ENCODE data around the gene OTOGL.
"Not testable (repeated sequence)": the region's sequence is repeated elsewhere in the genome, so short reads cannot be mapped to it uniquely, and the experiment has no call there.

The OTOGL gene

DNA sequence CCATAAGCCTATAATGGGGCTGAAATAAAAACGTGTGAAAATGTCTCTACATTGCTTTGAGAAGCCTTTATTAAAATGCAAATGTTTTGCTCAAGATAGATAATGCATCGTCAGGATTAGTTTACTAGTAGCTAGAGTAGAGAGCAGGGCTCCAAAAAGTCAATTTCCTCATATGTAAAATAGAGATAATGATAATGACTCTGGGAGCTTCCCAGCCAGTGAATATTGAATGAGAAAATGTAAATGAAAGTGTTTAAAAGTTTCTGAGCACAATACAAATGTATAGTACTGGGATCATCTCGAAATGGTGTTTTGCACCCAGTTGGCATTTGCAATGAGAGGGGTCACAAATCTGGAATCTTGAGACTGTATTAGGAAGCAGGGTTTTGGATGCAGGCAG is 135.3 kb downstream of the OTOGL start:
- no peak for DNase-seq

DNA sequence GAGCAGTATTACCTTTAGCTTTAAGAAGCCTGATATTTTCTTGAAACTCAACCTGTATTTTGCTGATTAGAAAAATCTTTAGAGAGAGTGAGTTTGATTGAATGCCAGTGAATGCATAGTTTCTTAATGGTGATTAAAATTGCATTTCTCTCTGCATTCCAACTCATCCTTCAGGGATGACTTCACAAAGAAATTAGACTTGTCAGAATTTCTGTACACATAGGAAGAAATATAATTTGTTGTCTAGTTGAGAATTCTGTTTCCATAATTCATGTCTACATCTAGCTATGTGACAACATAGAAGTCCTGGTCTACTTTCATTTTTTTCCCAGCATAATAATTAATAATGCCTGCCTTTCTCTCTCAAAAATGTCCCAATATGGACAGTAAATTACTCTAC is 136.6 kb downstream of the OTOGL start:
- DNase-seq: no peak

DNA sequence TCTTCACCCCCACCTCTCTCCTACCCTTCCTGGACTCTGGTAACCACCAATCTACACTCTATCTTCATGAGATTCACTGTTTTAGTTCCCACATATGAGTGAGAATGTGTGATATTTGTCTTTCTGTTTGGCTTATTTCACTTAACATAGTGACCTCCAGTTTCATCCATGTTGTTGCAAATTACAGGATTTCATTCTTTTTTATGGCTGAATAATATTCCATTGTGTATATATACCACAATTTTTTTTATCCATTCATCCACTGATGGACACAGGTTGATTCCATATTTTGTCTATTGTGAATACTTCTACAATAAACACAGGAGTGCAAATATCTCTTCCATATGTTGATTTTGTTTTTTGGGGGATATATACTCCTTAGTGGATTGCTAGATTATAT is 140.5 kb downstream of the OTOGL start:
- no peak for DNase-seq

DNA sequence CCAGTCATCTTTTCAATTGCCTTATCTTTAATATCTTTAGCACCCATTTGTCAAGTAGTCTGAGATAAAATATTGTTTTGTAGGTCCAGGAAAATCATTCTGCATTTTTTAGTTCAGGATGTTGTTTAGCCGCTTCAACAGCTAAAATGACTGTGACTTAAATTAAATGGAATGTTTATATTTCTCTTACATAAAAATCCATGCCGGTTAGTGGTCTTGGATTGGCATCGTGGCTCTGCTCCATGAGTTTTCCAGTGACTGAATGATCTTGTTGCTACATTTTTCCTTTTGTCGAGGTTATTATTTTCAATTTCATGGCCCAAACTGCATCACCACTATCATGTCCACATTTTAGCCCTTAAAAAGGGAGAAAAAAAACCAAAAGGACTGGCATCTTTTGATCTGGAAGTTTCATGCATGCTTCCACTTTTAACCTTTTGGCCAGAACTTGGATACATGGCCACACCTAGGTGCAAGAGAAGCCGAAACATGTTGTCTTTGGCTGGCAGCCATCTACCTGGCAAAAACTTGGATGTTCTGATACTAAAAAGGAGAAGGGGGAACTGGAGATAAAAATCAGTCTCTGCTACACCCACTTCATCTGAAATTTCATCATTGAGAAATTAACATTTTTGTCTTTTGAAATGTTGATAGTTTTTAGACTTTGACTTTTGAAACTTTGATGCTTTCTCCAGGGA is 142.4 kb downstream of the OTOGL start:
- DNase-seq: no peak

DNA sequence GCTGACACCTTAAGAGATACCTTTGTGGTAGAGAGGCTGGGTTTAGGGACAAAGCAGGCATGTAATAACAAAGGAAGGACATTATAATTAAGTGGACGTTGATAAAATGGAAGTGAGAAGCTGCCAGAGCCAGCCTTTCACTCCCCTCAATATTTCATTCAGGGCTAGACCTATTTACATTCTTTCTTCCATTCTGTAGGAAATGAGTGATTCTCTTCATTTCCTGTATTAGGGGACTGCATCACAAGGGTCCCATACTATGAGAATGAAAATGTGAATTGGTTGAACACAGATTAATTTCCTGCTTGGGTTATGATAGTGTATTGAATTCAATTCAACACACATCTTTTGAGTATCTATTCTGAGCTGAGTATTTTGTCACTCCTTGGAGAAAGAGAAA is 143.0 kb downstream of the OTOGL start:
- no peak for DNase-seq

DNA sequence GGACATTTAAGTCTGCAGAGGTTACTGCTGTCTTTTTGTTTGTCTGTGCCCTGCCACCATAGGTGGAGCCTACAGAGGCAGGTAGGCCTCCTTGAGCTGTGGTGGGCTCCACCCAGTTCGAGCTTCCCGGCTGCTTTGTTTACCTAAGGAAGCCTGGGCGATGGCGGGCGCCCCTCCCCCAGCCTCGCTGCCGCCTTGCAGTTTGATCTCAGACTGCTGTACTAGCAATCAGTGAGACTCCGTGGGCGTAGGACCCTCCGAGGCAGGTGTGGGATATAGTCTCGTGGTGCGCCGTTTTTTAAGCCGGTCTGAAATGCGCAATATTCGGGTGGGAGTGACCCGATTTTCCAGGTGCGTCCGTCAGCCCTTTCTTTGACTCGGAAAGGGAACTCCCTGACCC is 150.2 kb downstream of the OTOGL start:
- not testable (repeated sequence) for DNase-seq

DNA sequence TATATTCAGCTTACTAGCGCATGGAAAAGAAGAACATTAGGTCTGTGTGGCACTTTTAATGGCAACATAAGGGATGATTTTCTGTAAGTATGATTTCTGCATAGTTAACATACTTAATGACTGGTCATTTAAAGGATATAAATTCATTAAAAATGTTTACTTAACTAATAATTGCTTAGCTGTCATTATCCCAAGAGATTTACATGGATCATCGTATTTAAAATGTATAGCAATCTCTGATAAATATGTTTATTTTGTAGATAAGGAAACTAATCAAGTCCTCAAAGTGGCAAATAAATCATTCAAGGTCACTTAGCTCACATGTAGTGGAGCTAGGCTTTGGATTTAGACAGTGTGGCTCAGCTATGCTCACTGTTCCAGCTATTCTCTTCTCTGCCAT is 158.6 kb downstream of the OTOGL start:
- no peak for DNase-seq

DNA sequence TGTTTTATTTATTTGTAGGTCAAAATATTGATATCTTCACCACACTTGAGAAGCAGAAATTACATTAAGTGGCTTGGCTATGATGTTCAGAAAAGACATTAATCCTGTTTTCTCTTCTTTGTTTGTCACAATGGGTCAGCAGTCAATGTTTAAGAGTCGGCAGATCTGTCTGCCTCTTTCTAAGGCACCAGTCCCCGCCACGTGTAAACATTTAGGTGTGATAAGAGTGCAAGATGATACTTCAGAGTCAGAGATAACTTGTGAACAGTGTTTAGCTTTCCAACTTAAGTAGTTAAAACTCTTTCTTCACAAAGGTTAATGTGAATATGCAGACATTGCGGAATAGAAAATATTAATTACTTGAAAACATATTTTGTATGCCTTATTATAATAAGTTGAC is 160.9 kb downstream of the OTOGL start:
- no peak for DNase-seq

DNA sequence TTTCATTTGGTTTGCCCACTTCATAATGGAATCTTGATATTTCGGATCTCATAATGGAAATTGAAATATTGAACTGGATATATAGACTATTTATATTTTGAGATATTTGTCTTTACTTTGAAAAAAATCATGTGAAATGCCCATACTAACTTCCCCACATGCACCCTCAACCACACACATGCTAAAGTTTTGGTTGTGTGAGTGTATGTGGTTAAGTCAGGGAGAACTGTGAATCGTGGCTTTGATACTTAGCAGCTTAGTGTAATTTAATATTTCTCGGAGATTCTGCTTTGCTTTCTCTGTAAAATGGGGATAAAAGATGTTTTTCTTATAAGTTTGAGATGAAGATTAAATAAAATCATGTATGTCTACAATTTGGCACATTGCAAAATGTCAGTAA is 162.1 kb downstream of the OTOGL start:
- DNase-seq: no peak

DNA sequence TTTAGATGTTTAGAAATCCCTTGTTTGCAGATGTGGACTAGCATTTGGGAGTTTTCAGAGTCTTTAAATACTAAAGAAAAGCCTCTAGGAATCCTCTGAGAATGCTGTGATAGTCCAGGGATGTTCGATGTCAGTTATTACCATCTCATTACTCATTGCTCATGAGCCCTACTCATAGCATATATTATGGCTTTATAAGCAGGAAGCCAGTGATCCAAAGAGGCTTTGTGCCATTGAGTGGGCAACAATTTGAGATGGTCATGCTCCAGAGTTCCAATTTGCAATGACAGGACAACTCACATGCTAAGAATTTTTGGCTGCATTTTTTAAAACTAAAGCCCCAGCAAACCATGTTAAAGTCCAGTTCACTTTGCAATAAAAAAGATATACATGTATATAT is 163.0 kb downstream of the OTOGL start:
- DNase-seq: no peak

DNA sequence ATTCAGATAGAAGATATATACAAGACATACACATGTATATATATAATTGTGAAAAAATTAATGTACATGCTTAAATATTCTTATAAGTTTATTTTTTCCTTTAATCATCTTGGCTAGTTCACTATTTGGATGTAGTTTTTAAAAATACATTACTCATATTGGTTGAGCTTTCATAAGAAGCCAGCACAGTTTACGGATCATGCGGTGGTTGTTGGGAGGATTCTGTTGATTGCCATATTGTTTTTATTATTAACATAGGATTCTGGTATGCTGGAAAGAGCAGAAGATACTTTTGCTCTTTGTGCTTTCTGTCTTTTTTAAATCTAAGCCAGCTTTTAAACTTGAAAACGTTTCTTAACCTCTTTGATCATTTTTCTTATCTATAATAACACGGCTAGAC is 163.4 kb downstream of the OTOGL start:
- no peak for DNase-seq

DNA sequence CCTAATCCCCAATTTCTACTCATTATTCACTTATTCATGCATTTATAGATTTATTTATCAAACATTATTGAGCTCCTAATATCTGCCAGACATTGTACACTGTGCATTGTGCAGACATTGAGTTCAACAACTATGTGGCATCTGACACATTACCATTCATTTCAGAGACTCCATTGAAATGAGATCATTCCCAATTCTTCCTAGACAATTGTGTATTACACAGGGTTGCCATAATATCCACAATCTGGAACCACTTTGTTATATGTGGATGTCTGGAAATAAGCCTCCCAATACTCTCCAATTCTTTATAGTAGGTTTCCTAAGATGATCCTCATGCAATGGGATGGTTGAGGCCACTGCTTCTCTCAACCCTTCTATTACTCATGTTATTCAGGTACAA is 165.0 kb downstream of the OTOGL start:
- DNase-seq: no peak

DNA sequence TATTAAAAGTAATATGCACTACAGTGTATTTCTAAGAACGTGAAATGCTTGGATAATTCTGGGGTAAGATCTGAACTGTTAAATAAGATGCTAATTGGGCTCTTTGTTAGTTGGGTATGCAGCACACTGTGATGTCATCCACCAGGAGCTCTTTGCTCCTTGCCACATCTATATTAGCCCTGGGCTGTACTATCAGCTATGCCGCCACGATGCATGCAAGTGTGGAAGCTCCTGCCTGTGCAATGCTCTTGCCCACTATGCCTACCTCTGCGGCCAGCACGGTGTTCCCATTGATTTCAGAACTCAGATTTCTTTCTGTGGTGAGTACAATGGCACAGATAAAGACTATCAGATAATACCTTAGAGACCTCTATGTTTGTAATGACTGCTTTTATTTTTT is 165.6 kb downstream of the OTOGL start:
- no peak for DNase-seq

DNA sequence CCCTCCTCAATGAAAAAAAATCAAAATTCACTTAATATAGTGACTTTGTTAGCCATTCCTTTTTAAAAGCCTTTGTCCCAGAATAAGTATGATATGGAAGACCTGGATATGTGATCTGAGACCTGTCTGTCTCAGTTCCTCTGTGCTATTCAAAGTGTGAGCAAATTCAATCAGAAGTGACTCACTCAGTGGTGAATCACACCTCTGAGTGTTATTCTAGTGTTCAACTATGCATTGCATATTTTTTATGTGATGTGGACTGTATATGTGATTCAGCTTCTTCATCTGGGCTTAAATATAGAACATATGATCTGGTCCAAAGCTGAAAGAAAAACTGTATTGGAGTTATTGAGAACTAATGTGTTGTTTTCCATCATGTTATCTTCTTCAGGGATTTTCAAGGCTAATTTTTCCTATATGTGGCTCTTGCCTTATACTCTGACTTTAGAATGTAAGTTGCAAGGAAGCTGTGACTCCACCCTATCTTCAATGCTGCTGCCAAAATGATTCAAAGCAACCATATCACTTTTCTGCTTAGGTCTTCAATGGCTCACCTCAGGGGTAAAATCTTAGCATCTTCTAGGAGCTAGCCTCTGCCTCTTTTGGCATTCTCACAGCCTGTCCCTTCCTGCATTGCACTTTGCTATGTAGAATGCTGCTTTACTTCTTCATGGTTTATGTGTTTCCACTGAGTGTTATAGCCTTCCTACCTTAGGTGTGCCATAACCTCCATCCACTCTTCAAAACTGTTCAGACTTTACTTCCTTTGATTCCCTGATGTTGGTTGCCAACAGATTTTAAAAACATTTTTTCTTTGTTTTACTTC is 169.8 kb downstream of the OTOGL start:
- DNase-seq: peak in 1 of 2 experiments; percentile 2

DNA sequence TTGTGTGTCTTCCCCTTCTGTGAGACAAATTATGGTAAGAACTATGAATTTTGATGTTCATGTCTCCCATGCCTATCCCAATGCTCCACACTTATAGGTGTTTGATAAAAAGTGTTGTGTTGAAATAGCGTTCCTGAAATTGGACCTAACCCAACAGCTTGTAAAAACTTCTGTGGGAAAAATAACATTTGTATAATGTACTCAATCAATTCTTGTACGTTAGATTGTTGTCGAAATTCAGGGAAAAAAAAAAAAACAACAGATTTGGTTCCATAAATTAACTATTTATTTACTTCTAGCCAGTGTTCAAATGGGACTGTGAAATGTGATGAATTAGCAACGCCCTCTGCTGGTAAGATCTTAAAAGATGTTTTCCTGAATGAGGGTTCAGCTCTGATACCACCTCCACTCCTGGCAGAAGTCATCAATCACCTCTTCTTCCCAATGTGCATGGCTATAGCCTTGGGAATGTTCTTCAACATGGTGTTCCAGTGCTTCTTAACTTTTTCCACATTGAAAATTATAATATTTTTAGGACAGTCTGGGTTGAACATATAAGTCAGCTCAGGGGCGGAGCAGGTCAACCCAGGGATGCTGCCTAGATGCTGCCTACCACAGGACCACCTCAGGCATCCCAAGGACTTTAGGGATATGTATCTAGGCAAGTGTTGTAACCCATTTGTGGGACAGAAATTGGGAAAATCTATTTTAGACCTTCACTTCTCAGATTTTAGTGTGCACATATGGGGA is 170.6 kb downstream of the OTOGL start:
- peak; percentile 17 to 76 for DNase-seq

DNA sequence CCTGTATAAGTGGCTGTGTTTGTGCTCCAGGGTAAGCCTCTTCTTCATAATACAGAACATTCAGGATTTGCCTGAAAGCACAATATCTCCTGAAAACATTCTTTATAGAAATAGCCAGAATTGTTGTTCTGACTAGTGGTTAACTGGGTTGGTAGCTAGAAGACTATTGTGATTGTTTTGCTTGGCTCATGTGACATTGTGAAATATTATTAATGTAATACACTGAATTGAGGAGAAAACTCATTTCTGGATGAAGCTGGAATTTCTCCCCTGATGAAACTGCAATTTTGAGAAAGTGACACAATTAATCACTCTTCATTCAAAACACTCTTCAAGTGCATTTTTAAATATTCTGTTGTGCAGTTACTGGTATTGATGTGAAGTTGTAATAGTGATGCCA is 172.4 kb downstream of the OTOGL start:
- no peak for DNase-seq

DNA sequence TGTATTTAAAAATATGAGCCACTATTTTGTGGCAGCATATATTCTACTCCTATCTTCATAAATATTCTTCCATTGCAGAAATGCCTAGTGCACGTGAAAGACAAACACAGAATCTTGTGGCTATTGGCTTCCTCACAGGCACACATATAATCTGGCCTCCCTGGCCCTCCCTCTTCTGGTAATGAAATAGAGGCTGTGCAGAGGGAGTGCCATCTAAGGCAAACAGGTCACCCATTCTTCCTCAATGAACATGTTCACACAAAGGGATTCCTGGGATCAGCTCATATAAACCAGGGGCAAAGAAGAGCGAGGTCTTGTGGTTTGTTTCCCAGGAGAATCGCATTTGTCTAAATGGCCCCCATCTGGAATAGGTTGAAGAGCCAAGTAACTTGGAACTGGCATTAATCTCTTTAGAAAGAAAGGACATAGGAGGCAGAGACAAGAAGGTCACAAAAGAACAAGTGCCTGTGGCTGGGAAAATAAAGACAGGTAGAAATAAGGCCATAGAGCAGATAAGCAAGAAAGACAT is 173.1 kb downstream of the OTOGL start:
- DNase-seq: peak in 1 of 2 experiments; percentile 46

DNA sequence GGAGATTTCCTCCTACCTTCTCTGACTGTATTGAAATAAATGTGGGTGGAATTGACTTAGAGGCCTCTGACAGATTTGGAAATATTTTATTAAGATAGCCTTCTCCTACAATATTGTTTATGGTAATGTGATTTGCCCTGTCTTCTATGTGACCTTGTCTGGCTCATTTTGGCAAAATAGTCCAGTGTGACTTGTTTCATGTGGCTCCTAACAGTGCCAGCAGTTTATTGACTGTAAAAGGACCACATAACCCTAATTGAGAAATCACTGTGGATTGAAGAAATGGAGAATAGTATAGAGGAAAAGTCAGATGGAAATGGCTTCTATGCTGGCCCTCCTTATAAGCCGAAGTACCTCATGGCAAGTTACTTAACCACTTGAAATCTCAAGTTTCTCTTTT is 173.8 kb downstream of the OTOGL start:
- no peak for DNase-seq

DNA sequence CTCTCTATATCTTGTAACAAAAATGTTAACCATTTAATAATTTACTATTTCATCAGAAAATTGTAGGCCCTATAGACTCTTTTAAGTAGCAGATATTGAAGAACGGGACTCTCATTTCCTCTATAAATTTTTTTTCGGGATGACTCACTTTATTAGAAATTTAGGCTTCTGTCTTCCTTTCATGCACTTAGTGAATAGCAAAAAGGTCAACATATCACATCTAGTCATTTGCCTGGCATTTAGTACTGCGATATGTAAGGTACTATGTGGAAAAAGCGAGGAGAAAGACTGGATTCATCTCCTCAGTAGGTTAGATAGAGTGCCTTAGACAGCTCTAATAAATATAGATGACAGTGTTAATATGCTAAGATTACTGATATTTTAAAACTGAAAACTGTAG is 178.4 kb downstream of the OTOGL start:
- no peak for DNase-seq

DNA sequence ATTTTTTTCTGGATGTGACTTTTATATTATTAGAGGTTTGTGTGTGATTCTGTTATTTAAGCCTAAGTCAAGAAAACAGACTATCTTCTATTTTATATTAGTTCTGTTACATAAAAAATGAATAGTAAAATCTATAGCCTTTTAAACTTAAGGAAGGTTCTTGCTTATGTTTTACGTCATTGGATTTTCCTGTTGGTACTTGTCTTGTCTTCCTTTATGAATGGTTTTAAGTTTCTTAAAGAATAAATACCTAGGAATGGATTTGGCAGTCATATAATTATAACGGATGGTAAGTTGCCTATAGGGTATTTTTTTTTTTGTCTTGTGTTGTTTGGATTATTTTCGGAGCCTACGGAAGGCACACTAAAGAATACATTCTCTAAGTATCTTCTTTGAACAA is 182.9 kb downstream of the OTOGL start:
- no peak for DNase-seq

DNA sequence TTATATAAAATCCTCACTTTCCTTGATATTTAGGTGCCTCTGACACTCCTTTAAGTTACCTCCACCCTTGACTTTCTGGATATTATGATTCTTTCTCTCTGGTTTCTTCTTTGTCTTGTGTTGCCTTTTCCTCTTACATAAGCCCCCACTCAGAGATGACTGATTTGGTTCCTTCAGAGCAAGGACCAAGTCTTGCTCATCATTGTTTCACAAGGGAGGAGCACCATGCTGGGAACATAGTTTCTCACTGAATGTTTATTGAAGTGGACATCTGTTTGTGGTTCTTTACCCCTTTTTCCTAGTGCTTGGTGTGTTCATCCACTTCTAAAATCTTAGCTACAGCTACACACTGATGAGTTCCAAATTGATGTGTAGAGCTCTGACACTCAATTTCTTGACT is 183.4 kb downstream of the OTOGL start:
- DNase-seq: no peak

DNA sequence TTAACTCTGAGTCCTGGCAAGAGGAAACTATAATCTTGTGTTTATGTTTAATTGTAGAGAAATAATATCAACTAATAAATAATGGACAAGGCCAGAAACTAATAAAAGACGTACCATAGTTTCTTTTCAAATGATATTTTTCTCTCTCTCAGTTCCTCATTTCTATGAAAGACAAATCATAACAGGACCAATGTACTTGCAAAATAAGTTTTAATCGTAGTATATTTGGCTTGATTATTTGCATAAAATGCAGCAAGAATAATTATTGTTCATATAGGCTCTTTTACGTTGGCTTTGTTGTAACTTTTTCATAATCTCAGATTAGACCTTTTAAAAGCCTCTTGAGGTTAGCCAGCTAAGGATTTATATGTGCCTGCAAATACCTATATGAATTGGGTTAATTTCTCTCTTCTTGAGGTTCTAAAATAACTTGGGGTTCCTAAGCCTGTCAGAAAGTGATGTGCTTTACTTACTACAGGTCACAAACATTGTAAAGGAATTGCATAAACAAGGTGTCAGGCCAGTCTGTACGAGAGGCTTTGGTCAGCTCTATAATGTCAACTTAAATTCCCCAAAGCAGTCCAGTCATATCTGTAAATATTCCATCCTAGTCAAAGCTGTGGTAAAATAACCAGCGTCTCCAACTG is 191.9 kb downstream of the OTOGL start:
- DNase-seq: no peak

DNA sequence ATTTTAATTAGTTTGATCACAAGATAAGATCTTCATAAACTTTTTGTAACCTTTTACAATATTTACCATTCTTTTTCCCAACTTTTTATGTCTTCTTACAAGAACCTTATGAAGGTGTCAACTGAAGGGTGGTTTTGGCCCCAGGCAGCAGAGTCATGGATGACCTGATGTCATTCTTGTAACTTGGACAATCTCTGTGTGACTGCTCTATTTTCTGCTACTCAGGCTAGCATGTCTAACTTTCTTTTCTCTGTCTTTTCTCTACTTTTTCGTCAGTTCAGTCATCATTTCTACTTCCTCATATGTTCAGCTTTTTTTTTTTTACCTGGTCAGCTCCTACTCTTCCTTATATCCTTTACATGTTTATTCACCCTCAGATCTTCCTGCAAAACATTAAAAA is 194.0 kb downstream of the OTOGL start:
- DNase-seq: no peak
